ENCODE measurements around the gene DMAC2. TPM values are rescaled to one million over a fixed set of nuclear protein-coding genes. Genes with fewer than 3 reads are reported as not detected.
"Not testable (repeated sequence)": the region's sequence is repeated elsewhere in the genome, so short reads cannot be mapped to it uniquely, and the experiment has no call there.

Gene DMAC2
- total and polyA plus RNA-seq, 2 experiments from 2014 or later, result 77.2 to 86.5 TPM

DNA sequence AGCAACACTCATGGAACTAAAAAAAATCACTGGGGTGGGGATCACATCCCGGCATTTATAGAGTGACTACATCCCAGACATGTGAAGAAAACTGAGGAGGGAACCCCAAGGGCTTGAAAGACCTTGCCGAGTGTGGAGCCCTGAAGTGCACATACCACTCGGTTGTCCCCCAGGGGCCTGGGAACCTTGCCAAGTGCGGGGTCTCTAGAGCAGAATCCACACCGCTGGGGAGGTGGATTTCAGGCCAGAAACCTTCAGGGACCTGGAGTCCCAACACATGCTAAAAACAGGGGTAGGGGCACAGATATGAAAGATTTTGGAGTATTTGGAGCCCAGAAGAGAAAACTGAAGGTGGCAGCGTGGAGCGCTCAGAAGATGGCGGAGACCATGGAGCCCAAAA is 38.5 kb upstream of the DMAC2 start:
- DNase-seq (ENCODE audit: low spot score) (peak; percentile 9), ATAC-seq (no peak)
- Histone ChIP-seq H2AFZ (no peak overlapping the region), H3K4me3 (no peak overlapping the region), H3K9me2 (ENCODE audit: insufficient read depth) (peaks cover 8% of the 10 kb centered on the region; the same call in 1 of the 2 replicates), H3K4me2 (no peak overlapping the region), H3K27ac (ENCODE audit: low read depth) (no peak overlapping the region), H3F3A (replicated peaks; ENCODE audit: low read depth) (no peaks in the 10 kb centered on the region), H3K79me2 (replicated peaks; ENCODE audit: insufficient read depth) (no peaks in the 10 kb centered on the region), H4K20me1 (replicated peaks; ENCODE audit: insufficient read depth) (no peaks in the 10 kb centered on the region), H3K36me3 (ENCODE audit: insufficient read depth) (no peaks in the 10 kb centered on the region), H3K27me3 (ENCODE audit: insufficient read depth) (no peaks in the 10 kb centered on the region), H3K4me1 (ENCODE audit: insufficient read depth) (no peaks in the 10 kb centered on the region)
- peaks cover 48% of the 10 kb centered on the region for H3K9me3 Mint-ChIP-seq
- TF ChIP-seq CREB1 (CRISPR knock-in tag; IDR thresholded peaks at IDR 0.05; ENCODE audit: low read depth) (no peak), EZH2phosphoT487 (IDR thresholded peaks at IDR 0.05; ENCODE audit: unreplicated experiment) (no peak), STAT1 (IDR thresholded peaks at IDR 0.05; ENCODE audit: unreplicated experiment) (no peak), CTCF (conservative IDR thresholded peaks at IDR 0.05; ENCODE audit: low read depth in 2 of 2) (no peak), JUNB (IDR thresholded peaks at IDR 0.05; ENCODE audit: unreplicated experiment) (no peak), ZNF331 (CRISPR knock-in tag; IDR thresholded peaks at IDR 0.05; ENCODE audit: low read depth) (no peak)
- TF ChIP-seq, protein P1, sequence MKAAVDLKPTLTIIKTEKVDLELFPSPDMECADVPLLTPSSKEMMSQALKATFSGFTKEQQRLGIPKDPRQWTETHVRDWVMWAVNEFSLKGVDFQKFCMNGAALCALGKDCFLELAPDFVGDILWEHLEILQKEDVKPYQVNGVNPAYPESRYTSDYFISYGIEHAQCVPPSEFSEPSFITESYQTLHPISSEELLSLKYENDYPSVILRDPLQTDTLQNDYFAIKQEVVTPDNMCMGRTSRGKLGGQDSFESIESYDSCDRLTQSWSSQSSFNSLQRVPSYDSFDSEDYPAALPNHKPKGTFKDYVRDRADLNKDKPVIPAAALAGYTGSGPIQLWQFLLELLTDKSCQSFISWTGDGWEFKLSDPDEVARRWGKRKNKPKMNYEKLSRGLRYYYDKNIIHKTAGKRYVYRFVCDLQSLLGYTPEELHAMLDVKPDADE (IDR thresholded peaks at IDR 0.05), result no peak
- peaks cover 9% of the 10 kb centered on the region for H3K27me3 Mint-ChIP-seq (ENCODE audit: insufficient read depth, low read depth, poor library complexity)
- H3K36me3 Mint-ChIP-seq (ENCODE audit: low read depth), result no peaks in the 10 kb centered on the region; the same call in 1 of the 3 replicates
- H3K27ac Mint-ChIP-seq, result no peak overlapping the region
- H3K4me3 Mint-ChIP-seq, result no peak overlapping the region
- no peaks in the 10 kb centered on the region for H3K4me1 Mint-ChIP-seq

GRCh38 chr19:41476583-41476982 is 36.9 kb upstream of the DMAC2 start:
- Histone ChIP-seq H3K36me3 (ENCODE audit: insufficient read depth) (no peaks in the 10 kb centered on the region), H2AFZ (no peak overlapping the region), H3K4me1 (ENCODE audit: insufficient read depth) (no peaks in the 10 kb centered on the region), H3K9me2 (ENCODE audit: insufficient read depth) (peaks cover 13% of the 10 kb centered on the region; the same call in 1 of the 2 replicates), H3K4me2 (no peak overlapping the region), H3K27ac (ENCODE audit: low read depth) (no peak overlapping the region), H3K4me3 (no peak overlapping the region), H3K79me2 (replicated peaks; ENCODE audit: insufficient read depth) (no peaks in the 10 kb centered on the region), H4K20me1 (replicated peaks; ENCODE audit: insufficient read depth) (no peaks in the 10 kb centered on the region), H3F3A (replicated peaks; ENCODE audit: low read depth) (no peaks in the 10 kb centered on the region), H3K27me3 (ENCODE audit: insufficient read depth) (no peaks in the 10 kb centered on the region)
- Mint-ChIP-seq H3K27ac (no peak overlapping the region), H3K9me3 (peaks cover 47% of the 10 kb centered on the region), H3K4me1 (no peaks in the 10 kb centered on the region), H3K36me3 (ENCODE audit: low read depth) (no peaks in the 10 kb centered on the region; the same call in 1 of the 3 replicates), H3K27me3 (ENCODE audit: insufficient read depth, low read depth, poor library complexity) (peaks cover 7% of the 10 kb centered on the region), H3K4me3 (no peak overlapping the region)
- no peak for DNase-seq (ENCODE audit: low spot score)
- TF ChIP-seq, protein P1 (IDR thresholded peaks at IDR 0.05), result no peak
- no peak for ATAC-seq

DNA sequence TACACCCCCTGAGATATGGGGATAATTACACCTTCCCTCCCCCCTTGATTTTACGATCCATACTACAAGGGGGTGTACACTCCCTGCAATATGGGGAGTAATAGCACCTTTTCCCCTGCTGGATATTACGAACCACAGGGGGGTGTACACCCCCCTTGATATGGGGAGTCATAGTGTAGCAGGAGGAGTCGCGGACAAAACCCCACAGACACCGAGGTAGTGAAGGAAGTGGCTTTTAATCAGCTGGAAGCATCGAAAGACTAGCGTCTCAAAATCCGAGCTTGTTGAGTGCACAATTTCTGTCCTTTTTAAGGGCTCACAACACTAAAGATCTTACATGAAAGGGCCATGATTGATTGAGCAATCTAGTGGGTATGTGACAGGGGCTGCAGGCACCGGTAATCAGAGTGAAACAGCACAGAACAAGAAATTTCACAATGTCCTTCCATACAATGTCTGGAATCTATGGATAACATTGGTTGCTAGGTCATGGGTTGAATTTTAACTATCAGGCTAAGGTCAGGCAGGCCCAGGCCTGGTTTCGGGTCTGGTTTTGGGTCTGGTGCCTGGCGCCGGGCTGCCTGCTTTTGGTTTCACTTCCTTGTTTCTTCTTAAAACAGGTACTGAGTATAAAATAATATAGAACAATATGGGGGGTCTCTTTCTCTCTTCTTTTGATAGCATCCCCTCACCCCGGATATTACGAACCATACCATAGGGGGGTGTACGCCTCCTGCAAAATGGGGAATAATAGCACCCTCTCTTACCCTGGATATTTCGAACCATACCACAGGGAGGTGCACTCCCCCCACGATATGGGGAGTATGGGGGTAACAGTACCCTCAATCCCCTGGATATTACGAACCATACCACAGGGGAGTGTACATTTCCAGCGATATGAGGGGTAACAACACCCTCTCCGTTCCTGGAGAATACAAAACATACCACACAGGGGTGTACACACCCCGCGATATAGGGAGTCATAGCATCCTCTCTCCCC is 23.8 kb upstream of the DMAC2 start:
- H3K79me2 ChIP-seq (replicated peaks; ENCODE audit: insufficient read depth); H3K36me3 ChIP-seq (ENCODE audit: insufficient read depth); H3K4me1 Mint-ChIP-seq; H3K27ac Mint-ChIP-seq; H3K27me3 ChIP-seq (ENCODE audit: insufficient read depth); H3K4me3 ChIP-seq; H3K4me3 Mint-ChIP-seq; H2AFZ ChIP-seq; ATAC-seq; H3K4me1 ChIP-seq (ENCODE audit: insufficient read depth); H3K27me3 Mint-ChIP-seq (ENCODE audit: insufficient read depth, low read depth, poor library complexity); H4K20me1 ChIP-seq (replicated peaks; ENCODE audit: insufficient read depth); H3K36me3 Mint-ChIP-seq (ENCODE audit: low read depth); H3K9me2 ChIP-seq (ENCODE audit: insufficient read depth); H3K27ac ChIP-seq (ENCODE audit: low read depth); DNase-seq (ENCODE audit: low spot score); H3F3A ChIP-seq (replicated peaks; ENCODE audit: low read depth); H3K4me2 ChIP-seq: not testable (repeated sequence)
- peaks cover 29% of the 10 kb centered on the region for H3K9me3 Mint-ChIP-seq
